HG03066 (cell line): ENCODE results near the gene SORCS2.

Source experiments
- ATAC-seq: cut with Tn5 transposase; IDR thresholded peaks from one replicate; pipeline ENCODE4 v1.9.1; 2021; ENCODE audit warnings: low read depth; ENCODE audit not compliant: unreplicated experiment

SORCS2 gene

DNA sequence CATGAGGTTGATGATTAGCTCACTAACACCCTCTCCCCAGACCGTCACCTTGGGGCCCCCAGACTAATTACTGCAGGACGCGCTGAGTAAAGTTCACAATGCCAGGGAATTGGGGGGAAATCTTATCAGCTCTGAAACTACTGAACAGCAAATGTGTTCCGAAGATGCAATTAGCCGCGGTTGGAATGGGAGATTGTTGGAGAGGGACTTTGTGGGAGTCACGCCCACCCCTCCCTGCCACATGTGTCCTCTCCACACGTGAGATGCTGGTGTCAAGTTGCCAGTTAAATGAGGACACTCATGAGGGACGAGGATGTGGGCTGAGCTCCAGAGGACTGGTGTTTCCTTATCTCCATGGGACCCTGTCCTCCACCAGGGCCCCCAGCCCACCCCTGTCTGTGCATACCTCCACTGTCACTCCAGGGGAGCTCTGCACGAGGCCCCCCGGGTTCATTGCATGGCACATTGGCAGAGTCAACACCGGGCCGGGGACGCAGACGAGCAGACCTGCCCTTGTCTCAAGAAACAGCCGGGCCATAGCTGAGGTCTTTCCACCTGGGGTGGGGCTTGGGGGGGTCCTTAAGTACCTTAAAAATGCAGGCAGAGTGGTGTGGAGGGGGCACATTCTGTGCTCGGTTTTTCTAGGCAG lies 417.8 kb downstream of the SORCS2 start:
- no peak for ATAC-seq

DNA sequence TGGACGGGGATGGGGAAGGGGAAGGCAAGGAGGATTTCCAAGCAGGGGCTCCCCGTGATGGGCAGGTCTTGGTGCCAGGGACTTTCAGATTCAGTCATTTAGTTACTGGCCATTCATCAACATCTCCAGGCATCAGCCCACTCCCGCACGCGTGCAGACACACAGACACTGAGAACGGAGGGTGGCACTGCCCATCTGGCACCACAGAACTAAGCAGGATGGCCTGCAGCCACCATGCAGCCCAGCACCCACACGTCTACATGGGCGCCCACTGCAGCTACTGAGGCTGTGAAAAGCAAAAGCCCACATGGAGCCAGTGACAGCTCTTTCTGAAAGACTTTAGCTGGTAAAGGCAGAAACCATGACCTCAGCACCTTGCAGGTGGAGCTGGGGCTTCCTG lies 418.5 kb downstream of the SORCS2 start:
- no peak for ATAC-seq

DNA sequence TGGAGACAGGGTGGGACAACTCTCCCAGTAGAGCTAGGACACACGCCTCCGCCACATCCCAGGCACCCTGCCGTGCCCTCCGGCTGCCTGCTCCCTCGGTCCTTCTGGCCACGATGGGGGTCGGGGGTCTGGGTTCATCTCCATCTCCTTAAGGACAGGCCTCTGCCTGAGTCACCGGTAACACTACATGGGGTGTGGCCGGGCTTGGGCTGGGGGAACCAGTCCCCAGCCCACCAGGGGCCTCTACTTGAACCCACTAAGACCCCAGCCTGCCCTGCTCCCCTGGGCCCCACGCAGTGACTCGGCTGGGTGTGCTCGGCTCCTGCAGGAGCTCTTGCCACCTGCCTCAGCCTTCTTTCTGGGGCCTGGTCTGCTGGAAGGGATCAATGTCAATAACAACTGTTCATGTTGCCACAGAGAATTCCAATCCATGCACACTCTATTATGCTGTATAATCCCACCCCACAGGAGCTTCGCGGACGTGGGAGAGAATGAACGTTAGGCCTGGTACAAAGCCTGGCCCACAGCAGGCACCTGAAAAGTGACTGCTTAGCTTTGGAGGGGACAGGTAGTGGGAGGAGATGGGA lies 420.1 kb downstream of the SORCS2 start:
- no peak for ATAC-seq

DNA sequence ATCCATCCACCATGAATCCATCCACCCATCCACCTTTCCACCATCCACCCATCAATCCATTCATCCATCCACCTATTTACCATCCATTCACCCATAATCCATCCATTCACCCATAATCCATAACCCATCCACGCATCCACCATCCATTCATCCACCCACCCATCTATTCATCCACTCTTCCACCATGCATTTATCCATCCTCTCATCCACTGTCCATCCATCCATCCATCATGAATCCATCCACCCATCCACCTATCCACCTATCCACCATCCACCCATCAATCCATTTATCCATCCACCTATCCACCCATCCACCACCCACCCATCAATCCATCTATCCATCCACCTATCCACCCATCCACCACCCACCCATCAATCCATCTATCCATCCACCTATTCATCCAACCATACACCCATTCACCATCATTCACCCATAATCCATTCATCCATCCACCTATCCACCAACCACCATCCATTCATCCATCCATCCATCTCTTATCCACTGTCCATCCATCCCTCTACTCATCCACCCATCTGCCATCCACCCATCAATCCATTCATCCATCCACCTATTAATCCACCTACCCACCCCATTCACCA lies 422.1 kb downstream of the SORCS2 start:
- no peak for ATAC-seq

DNA sequence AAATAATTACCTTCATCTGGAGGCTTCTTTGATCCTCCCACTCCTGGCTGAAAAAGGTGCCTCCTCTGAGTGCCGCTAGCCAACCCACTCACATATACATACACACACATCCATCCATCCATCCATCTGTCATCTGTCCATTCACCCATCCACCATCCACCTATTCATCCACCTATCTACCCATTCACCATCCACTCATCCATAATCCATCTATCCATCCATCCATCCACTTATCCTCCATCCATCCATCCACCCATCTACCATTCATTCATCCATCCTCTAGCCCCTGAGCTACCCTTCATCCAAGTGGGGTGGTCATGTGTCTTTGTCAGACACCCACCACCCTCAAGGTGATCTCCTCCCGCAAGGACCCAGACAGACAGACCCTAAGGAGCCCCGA lies 423.9 kb downstream of the SORCS2 start:
- no peak for ATAC-seq

DNA sequence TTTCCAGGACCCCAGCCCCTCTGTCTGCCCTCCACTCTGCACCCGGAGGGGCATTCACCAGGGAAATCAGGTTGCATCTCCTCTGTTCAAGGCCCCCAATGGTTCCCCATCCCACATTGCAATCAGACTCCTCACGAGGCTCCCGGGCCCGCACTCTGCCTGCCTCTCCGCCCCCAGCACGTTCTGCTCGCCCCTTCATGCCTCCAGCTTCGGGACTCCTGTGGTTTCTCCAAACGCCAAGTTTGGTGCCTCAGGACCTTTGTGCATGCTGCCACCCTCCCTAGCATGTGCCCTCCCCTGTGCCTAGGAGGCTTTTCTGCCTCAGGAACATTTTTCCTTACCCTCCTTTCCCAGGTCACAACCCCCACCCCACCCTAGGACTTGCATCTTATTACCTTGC lies 426.0 kb downstream of the SORCS2 start:
- no peak for ATAC-seq

DNA sequence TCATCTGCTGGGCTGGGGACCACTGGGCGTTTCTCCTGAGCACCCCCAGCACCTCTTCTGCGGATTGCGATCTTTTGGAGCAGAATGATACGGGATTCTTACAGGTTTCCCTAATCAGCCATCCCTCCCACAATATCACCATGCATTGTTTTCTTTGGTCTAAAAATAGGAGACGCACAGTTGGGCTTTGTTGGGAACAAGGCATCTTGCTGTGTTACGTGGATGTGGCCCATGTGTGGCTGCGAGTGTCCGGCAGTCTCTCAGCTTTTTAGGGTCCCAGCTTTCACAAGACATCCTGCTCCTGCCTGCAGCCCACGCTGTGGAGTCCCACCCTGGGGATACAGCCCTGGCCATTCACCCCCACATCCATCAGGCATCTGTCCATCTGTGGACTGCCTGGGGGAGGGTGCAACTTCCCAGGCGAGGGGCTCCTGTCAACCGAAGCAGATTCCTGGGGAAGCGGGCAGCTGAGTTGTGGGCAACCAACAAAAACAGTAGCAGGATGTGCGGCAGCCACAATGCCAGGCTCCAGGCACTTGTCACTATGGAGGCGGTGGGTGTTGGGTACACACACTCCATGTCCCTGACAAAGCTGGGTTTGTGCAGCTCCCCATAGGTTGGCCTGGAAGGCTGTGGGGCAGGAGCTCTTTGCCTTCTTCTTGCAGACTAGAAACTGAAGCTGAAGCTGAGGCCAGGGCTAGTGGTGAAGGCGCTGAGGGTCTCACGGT lies 427.9 kb downstream of the SORCS2 start:
- no peak for ATAC-seq

DNA sequence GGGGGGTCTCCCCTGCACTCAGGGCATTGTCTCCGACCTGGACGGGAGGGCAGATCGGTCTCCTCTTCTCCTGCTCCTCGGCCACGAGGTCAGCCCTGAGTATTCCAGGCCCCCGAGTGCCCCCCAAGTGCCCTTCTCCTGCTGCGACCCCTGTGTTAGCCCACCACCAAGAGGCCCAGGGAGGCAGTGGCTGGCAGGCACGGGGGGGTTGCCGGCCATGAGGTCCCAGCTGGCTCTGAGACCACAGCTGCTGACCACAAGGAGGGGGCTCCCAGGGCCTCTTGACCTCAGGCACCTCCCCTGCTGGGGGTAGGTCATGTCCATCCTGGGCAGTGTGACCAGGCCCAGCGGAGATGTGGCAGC lies 428.5 kb downstream of the SORCS2 start:
- ATAC-seq: no peak

DNA sequence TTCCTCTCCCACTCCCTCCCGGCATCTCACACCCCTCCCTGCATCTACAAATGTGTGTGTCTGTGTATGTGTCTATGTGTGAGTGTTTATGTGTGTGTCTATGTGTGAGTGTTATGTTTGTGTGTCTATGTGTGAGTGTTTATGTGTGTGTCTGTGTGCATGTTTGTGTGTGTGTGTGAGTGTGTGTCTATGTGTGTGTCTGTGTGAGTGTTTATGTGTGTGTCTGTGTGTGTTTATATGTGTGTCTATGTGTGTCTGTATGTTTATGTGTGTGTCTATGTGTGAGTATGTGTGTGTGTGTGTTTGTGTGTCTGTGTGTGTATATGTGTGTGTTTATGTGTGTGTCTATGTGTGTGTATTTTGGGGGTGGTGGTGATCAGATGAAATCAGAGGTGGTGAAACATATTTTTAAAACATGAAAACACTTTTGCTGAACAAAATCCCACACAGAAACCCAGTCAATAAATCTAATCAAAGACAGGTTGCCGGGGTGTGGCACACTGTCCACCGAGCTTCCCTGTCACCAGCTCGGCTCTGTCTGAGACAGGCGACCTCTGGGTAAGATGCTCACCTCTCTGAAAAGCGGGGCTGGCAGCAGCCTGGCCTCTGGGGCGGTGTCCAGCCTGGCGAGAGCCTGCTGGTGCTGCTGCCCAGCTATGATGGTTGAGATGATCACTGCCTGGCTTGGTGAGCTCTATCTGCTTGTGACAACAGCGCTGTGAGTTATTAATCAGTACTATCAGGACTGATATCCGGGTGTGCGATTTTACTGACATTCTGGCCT lies 429.1 kb downstream of the SORCS2 start:
- no peak for ATAC-seq

DNA sequence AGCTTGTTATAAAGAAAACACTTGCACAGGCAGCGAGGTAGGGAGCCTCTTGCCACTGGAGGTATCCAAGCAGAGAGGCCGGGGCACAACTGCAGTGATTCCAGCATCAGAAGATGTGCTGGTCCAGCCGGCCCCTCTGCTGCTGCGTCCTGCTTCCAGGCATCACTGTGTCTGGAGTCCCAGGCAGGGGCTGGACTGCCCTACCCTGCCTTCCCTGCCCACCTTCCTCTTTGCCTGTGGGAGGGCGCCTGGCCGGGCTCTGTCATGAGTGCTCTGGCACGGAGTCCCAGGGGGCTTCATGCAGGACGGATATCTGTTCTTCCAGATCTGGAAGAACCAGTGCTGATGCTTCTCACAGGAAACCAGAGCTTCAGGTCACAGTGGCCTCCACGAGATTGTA lies 430.0 kb downstream of the SORCS2 start:
- no peak for ATAC-seq

DNA sequence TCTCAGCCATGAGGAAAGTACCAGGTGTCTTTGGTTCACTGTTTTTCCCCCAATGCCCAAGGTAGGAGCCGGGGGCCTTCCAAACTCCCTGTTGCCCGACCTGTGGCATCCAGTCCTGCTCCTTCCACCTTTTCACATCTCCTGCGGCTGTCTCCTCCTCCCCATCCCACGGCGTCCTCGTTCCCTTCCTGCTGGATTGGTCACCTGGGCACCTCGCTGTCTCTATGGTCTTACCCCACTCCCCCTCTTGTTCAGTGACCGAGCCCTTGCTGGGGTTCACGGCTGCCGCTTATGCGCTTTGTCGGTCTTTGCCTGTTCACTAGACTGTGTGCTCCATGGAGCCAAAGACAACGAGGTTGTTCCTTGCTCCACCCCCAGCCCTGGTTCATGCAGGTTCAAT lies 431.1 kb downstream of the SORCS2 start:
- no peak for ATAC-seq

DNA sequence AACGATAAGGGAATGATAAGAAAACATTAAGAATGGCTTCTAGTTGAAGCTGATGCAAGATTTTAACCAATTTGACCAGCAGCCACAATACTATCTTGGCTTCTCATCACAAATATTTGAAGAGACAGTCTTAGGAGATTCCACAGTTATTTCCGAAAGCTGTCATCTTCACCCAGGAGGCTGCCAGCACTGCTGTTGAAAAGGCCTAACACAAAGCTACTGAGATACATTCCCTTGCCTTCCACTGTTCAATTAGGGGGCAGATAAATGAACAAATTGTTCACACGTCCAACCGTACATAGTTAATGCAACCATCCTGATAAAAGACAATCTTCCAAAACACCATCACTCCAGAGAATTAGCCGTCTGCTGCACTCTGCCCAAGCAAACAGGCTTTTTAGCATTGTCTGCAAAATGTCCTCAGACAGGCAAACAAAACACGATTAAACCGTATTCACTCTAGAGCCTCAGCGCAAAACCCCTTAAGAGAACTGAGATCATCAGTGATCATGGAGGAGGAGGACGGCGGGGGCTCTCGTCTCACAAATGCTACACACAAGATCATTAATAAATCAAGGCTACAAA lies 432.1 kb downstream of the SORCS2 start:
- ATAC-seq: no peak

DNA sequence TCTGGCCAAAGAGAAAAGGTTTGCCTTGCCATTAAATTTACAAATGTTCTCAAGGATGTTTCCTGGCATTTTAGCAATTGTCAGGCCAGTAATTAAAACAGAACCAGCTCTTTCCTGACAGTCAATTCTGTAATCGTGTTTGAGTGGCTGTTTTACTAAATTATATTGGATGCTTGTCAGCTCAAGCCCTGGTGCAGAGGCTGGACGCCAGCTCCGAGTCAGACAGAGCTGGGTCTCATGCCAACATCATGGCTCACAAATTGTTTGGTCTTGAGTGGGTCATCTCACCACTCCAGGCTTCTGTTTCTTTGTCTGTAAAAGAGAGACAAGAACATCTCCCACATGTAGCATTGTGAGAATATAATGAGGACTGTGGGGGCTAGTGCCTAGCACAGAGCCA lies 432.7 kb downstream of the SORCS2 start:
- ATAC-seq: no peak

DNA sequence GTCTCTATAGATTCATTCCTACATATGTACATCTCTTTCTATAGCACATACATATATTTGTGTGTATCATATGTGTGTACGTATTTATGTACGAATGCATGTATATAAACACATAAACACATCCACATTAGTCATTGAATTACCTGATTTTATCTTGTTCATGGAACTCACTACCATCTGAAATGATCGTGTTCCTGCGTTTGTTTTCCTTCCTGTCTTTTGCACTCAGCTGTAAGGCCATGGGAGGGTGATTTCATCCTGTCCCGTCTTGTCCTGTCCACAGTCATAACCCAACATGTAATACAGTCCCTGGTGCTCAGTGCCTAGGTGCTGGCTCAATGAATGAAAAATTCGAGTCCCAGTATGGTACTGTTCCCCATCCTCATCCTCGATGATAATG lies 434.2 kb downstream of the SORCS2 start:
- ATAC-seq: no peak

DNA sequence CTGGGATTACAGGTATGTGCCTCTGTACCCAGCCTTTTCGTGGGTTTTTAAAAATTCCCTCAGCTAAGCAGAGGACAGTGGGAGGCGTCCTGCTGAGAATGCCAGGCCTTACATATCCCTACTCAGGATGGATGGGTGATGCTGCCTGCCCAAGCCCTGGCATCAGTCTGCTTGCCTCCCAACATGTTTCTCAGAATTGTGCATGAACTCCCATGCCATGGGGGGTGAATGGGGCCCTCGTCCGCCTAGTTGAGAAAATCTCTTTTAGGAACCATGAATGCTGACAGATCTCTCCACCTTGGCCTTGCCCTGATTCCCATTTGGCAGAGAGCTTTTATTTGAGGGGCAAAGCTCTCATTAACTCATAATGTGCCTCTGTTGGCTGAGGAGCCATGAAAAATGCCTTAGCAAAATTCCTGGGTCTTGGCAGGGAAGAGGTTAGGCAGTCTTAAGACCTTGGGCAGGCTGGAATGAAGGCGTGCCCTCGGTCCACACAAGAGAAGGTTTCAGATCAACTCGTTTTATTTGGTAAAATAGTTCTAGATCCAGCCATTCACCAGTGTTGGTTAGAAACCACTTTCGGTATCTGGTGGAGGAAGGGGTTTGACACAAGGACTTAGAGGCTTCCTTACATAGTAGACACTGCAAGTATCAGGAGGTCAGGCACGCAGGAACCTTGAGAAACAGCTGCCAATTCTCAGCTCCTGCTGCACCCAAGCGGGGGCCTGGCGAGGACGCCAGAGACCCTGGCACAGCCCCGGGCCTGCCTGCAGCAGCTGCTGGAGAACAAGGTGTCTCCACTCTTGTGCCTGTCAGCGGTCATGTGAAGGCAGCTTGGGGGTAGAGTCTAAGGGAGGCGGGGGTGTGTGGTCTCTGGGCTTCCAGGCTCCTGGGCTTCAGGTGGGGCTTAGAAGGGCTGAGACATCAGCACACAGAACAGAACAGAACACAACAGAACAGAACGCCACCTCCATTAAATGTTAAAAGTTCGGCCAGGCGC lies 435.2 kb downstream of the SORCS2 start:
- ATAC-seq: no peak

DNA sequence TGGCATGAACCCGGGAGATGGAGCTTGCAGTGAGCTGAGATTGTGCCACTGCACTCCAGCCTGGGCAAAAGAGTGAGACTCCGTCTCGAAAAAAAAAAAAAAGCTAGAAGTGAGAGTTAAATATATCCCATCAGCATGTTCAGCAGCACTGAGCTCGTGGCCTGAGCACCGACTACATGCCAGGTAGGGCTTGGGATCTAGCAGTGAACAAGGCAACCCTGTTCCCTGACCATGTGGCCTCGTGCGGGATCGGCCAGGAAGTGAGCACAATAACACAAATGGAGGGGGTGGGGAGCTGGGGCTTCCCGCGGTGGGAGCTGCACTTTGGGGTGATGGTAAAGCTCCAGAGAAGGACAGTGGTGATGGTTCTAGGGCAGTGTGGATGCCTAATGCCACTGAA lies 436.1 kb downstream of the SORCS2 start:
- no peak for ATAC-seq

DNA sequence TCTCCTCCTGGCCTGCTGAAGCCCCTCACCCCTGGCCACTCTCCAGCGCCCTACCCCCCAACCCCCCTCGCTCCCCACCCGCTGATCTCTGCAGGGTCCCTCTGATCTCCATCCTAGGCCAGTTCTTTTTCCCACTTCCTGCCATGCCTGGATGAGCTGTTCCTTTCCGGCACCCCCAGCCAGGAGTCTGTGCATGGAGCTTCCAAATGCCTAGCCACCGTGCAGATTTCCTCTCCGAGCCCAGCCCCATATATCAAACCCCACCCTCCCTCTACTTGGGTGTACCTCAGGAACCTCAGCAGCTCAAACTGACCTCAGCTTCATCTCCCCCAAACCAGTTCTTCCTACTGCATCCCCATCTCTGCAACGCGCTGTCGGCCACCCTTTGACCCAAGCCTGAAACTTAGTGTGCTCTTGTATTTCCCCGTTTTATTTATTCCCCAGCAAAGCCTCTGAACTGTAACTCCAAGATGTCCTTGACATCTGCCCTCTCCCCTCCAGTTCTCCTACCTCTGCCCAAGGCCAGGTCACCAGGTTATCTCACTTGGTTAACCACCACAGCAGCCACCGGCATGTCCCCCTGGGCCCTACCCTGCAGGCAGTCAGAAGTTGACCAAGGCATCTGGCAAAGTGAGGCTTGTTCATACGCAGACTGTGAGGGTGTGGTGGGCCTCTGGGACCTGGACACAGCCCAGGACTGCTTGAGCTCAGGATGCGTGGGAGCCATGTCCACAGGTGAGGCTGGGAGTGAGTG lies 437.3 kb downstream of the SORCS2 start:
- ATAC-seq: no peak

DNA sequence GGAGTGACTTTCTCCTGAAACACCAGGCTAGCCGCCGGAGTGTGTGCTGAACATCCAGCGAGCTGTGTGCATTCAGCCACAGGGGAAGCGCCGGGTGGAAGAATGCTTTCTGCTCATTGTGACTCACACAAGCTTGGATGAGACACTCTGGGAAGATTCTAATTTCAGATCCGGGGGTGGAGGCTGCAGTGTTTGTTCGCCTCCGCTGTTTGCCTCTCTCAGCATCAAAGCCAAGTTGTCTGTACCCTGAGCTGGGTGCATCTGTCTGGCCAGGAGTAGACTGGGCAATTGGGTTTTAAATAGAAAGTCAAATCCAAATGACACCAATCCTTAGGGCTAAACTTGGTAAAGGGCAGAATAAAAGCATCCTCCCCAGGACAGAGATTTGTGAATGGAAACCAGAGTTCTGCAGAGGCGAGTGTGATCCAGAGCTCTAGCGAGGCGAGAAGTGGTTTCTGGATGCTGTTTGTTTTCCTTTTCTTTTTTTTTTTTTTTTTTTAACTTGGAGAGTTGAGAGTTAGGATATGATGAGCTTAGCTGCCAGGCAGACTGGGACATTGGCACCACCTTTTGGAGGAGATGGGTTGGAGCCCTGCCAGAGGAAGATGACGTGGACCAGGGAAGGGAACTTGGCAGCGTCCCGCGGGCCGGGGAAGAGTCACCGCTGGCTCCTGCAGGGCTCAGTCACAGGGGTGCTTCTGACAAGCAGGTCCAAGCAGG lies 438.4 kb downstream of the SORCS2 start:
- ATAC-seq: no peak
